Measurements from ENCODE around the gene SEMA6A.
A peak's percentile ranks its signal among the peaks of the same experiment; 100 is the strongest.
"Not testable (repeated sequence)": the region's sequence is repeated elsewhere in the genome, so short reads cannot be mapped to it uniquely, and the experiment has no call there.

Gene SEMA6A

DNA sequence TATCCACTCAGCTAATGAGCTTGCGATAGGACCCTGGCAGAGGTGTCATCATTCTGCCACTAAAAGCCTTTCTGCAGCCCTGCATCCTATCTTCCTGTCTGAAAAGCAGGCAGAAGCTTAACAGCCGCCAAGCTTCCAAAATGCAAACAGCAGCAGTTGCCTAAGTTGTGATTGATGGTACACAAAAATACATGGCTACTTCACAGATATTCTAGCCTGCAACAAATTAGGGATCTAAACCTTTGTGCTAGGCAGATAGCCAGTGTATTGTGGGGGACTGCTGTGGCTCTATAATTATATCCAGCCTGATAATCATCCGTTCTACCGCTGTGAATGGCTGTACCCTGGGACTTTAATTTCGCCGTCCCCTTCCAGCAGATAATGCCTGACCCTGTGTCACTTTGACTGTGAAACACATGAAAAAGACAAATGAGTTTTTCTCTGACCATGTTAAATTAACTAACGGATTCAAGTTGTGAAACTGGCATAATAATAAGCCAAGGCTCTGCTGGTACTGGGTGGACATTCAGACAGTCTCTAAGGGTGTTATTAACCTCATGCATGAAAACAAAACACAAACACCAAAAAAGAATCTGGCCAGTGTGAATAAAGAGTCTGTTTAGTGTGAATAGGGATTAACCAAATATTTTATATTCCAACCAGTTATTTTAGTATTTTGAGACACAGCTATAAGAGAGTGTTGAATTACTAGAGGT, 45.9 kb downstream of the SEMA6A start:
- no peaks in the 10 kb centered on the region for H3K36me3 Mint-ChIP-seq (ENCODE audit: low read depth)
- H3K27me3 Mint-ChIP-seq (ENCODE audit: low read depth), result no peaks in the 10 kb centered on the region
- TF ChIP-seq, protein P1, sequence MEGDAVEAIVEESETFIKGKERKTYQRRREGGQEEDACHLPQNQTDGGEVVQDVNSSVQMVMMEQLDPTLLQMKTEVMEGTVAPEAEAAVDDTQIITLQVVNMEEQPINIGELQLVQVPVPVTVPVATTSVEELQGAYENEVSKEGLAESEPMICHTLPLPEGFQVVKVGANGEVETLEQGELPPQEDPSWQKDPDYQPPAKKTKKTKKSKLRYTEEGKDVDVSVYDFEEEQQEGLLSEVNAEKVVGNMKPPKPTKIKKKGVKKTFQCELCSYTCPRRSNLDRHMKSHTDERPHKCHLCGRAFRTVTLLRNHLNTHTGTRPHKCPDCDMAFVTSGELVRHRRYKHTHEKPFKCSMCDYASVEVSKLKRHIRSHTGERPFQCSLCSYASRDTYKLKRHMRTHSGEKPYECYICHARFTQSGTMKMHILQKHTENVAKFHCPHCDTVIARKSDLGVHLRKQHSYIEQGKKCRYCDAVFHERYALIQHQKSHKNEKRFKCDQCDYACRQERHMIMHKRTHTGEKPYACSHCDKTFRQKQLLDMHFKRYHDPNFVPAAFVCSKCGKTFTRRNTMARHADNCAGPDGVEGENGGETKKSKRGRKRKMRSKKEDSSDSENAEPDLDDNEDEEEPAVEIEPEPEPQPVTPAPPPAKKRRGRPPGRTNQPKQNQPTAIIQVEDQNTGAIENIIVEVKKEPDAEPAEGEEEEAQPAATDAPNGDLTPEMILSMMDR (IDR thresholded peaks at IDR 0.05; ENCODE audit: unreplicated experiment in 3 of 3), result no peak
- peak overlapping the region; percentile 56 to 75 (median 73) for H3K27ac Mint-ChIP-seq
- H3K4me1 Mint-ChIP-seq, result peaks cover 67% of the 10 kb centered on the region
- peak overlapping the region; percentile 11 to 25 (median 14) for H3K4me3 Mint-ChIP-seq
- no peaks in the 10 kb centered on the region for H3K9me3 Mint-ChIP-seq

DNA sequence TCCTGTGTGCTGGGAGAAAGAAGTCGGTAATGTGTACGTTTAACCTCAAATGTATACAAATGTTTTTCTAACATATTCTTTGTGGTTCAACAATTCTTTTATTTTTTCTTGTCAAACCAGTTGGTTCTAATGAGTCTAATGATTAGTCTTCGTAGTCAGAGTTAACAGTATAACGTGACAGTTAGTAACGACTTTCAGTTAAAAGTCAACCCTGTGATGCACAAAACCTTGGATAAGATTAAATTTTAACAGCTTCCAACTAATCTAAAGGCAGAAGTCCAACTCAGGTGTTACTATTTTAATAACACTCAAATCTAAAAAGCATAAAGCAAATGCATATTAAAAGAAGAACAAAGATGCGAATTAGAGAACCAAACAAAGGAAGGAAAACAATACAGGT, 47.0 kb downstream of the SEMA6A start:
- TF ChIP-seq, protein P1 (IDR thresholded peaks at IDR 0.05; ENCODE audit: unreplicated experiment in 3 of 3), result no peak
- peak overlapping the region in 1 of 3 experiments; percentile 2 for H3K4me3 Mint-ChIP-seq
- peaks cover 73% of the 10 kb centered on the region for H3K4me1 Mint-ChIP-seq
- H3K27me3 Mint-ChIP-seq (ENCODE audit: low read depth), result no peaks in the 10 kb centered on the region
- H3K36me3 Mint-ChIP-seq (ENCODE audit: low read depth), result no peaks in the 10 kb centered on the region
- peak overlapping the region; percentile 48 to 75 (median 73) for H3K27ac Mint-ChIP-seq
- no peaks in the 10 kb centered on the region for H3K9me3 Mint-ChIP-seq

DNA sequence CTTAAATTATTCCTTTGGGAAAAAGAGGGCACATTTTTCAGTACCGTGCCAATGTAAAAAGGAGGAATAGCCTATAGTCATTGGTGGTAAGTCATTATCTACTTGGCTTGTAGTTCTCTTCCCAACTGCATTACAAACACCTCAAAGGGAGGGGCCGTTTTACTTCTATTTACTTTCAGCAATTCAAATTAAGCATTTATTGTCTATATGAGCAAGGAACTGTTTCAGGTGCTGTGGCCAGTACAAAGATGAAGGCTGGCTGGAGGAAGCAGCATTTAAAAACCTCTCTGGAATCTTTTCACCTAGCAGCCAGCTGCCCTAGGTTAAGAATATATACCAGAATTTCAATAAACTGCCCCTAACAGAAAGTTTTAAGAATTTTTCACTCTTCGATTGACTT, 48.9 kb downstream of the SEMA6A start:
- no peaks in the 10 kb centered on the region for H3K36me3 Mint-ChIP-seq (ENCODE audit: low read depth)
- no peak overlapping the region for H3K4me3 Mint-ChIP-seq
- H3K9me3 Mint-ChIP-seq, result no peaks in the 10 kb centered on the region
- H3K27me3 Mint-ChIP-seq (ENCODE audit: low read depth), result no peaks in the 10 kb centered on the region
- TF ChIP-seq, protein P1 (IDR thresholded peaks at IDR 0.05; ENCODE audit: unreplicated experiment in 3 of 3), result no peak
- peaks cover 89% of the 10 kb centered on the region for H3K4me1 Mint-ChIP-seq
- peak overlapping the region; percentile 64 to 77 (median 75) for H3K27ac Mint-ChIP-seq

DNA sequence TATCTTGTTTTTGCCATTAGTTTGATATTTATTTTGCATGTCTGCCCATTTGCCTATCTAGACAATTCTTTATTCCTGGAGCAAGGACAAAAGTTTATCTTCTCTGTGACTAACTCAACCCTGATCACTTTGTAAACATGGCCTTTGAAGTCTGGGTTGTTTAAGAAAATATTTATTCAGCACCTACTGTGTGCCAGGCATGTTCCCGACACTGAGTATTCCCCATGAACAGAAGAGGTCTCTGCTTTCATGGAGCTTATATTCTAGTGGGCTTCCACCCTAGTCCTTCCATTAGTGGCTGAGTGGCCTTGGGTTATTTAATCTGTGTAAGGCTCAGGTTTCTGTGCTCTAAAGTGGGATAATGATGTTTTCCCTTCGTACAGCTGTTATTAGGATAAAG, 49.7 kb downstream of the SEMA6A start:
- Mint-ChIP-seq H3K36me3 (ENCODE audit: low read depth) (no peaks in the 10 kb centered on the region), H3K9me3 (no peaks in the 10 kb centered on the region), H3K4me3 (no peak overlapping the region), H3K27me3 (ENCODE audit: low read depth) (no peaks in the 10 kb centered on the region), H3K27ac (peak overlapping the region; percentile 64 to 77 (median 75)), H3K4me1 (peaks cover 93% of the 10 kb centered on the region)
- TF ChIP-seq, protein P1 (IDR thresholded peaks at IDR 0.05; ENCODE audit: unreplicated experiment in 3 of 3), result no peak

DNA sequence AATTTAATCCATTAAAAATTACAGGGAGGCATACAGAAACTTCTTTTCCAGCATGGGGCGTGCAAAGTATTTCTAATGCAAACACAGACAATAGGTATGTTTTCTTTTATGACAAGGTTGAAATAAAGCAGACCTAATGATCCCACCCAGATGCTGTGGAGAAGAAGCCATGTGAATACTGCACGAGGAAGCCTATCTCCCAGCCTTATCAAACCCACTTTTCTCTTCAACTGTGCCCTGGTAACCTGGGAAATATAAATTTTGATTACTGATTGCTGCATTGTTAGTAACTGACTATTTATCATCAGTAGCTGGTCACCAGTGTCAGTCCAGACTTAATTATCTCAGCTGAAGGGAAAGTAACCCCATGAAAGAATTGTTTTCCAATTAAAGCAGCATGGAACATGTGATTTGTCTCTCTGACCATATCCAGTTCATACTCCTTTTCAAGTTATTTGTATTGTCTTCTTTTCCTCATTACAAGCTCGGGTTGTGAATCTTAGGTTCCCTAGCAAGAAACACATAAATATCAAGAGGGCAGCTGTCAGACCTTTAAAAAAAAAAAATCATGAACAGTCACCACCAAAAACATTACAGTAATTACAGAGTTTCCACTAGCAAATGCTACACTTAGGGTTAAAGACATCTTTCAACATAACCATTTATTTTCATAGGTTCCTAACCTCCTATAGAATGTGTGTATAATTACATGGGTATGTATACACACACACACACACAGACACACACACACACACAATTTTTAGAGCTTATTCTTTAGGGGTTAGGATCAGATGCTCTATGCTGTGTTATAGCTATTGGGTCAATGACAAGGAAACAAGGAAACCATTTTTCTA, 50.3 kb downstream of the SEMA6A start:
- Mint-ChIP-seq H3K36me3 (ENCODE audit: low read depth) (no peaks in the 10 kb centered on the region), H3K27me3 (ENCODE audit: low read depth) (no peaks in the 10 kb centered on the region), H3K27ac (peak overlapping the region; percentile 64 to 77 (median 75)), H3K4me3 (no peak overlapping the region), H3K9me3 (no peaks in the 10 kb centered on the region), H3K4me1 (peaks cover 91% of the 10 kb centered on the region)
- TF ChIP-seq, protein P1 (IDR thresholded peaks at IDR 0.05; ENCODE audit: unreplicated experiment in 3 of 3), result no peak

DNA sequence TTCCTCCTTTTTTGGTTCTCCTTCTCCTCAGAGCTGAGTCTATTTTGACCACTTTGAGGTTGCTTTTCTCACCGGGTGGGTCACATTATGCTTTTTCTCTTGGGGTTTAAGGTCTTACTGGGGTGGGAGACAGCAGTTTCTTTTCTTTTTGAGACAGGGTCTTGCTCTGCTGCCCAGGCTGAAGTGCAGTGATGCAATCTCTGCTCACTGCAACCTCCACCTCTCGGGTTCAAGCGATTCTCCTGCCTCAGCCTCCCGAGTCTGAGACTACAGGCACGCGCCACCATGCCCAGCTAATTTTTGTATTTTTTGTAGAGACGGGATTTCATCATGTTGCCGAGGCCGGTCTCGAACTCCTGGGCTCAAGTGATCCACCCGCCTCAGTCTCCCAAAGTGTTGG, 51.4 kb downstream of the SEMA6A start:
- H3K36me3 Mint-ChIP-seq (ENCODE audit: low read depth); H3K27me3 Mint-ChIP-seq (ENCODE audit: low read depth); H3K4me3 Mint-ChIP-seq; H3K9me3 Mint-ChIP-seq: not testable (repeated sequence)
- Mint-ChIP-seq H3K27ac (peak overlapping the region; percentile 26 to 72 (median 26)), H3K4me1 (peaks cover 90% of the 10 kb centered on the region)
